Measurements from ENCODE around the gene ZNF738. TPM values are rescaled to one million over a fixed set of nuclear protein-coding genes. Genes with fewer than 3 reads are reported as not detected.

Gene ZNF738
- total RNA-seq, 1 donor from 2014 or later: 5.3 TPM

DNA sequence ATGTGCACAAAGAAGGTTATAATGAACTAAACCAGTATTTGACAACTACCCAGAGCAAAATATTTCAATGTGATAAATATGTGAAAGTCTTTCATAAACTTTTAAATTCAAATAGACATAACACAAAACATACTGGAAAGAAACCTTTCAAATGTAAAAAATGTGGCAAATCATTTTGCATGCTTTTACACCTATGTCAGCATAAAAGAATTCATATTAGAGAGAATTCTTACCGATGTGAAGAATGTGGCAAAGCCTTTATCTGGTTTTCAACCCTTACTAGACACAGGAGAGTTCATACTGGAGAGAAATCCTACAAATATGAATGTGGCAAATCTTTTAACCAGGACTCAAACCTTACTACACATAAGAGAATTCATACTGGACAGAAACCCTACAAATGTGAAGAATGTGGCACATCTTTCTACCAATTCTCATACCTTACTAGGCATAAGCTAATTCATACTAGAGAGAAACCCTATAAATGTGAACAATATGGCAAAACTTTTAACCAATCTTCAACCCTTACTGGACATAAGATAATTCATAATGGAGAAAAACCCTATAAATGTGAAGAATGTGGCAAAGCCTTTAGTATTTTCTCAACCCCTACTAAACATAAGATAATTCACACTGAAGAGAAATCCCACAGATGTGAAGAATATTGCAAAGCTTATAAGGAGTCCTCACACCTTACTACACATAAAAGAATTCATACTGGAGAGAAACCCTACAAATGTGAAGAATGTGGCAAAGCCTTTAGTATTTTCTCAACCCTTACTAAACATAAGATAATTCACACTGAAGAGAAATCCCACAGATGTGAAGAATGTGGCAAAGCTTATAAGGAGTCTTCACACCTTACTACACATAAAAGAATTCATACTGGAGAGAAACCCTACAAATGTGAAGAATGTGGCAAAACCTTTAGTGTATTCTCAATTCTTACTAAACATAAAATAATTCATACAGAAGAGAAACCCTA lies 64.5 kb downstream of the ZNF738 start:
- intact Hi-C loops (cut with DNase I): no loop called here
- Histone ChIP-seq H3K4me1 (no peaks in the 10 kb centered on the region), H3K27ac (no peak overlapping the region), H3K36me3 (no peaks in the 10 kb centered on the region), H3K9me3 (peaks cover 75% of the 10 kb centered on the region), H3K4me3 (no peak overlapping the region), H3K27me3 (no peaks in the 10 kb centered on the region)
- ATAC-seq (no peak), DNase-seq (no peak)
- TF ChIP-seq, protein P1, sequence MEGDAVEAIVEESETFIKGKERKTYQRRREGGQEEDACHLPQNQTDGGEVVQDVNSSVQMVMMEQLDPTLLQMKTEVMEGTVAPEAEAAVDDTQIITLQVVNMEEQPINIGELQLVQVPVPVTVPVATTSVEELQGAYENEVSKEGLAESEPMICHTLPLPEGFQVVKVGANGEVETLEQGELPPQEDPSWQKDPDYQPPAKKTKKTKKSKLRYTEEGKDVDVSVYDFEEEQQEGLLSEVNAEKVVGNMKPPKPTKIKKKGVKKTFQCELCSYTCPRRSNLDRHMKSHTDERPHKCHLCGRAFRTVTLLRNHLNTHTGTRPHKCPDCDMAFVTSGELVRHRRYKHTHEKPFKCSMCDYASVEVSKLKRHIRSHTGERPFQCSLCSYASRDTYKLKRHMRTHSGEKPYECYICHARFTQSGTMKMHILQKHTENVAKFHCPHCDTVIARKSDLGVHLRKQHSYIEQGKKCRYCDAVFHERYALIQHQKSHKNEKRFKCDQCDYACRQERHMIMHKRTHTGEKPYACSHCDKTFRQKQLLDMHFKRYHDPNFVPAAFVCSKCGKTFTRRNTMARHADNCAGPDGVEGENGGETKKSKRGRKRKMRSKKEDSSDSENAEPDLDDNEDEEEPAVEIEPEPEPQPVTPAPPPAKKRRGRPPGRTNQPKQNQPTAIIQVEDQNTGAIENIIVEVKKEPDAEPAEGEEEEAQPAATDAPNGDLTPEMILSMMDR (IDR thresholded peaks at IDR 0.05): no peak

Other genes with a start within 250 kb of the ZNF738 start
- 24.5 TPM for gene ZNF431, start 217.0 kb upstream of the ZNF738 start, total RNA-seq
- gene ZNF708, start 29.6 kb upstream of the ZNF738 start, total RNA-seq: 14.7 TPM
- 29.4 TPM for gene ZNF493, start 38.1 kb downstream of the ZNF738 start, total RNA-seq
- 14.0 TPM for gene ZNF429, start 146.6 kb downstream of the ZNF738 start, total RNA-seq

Data from upper lobe of right lung (tissue), 1 donor.